COLO829 (cell line): ENCODE measurements around the gene EHF.
A peak's percentile ranks its signal among the peaks of the same experiment; 100 is the strongest.
"Not testable (repeated sequence)": the region's sequence is repeated elsewhere in the genome, so short reads cannot be mapped to it uniquely, and the experiment has no call there.

Experiments used
- DNase-seq: peaks from one replicate; pipeline ENCODE4 v3.0.0; 2012; ENCODE audit warnings: low spot score

Gene EHF

GRCh38 chr11:34668583-34669053 lies 47.7 kb downstream of the EHF start:
- no peak for DNase-seq

GRCh38 chr11:34669458-34669857 lies 48.6 kb downstream of the EHF start:
- no peak for DNase-seq

GRCh38 chr11:34671117-34671516 lies 50.2 kb downstream of the EHF start:
- no peak for DNase-seq

- no peak for DNase-seq
These were observed 51.1 kb downstream of the EHF start for GRCh38 chr11:34671946-34672345.

GRCh38 chr11:34674038-34674437 lies 53.1 kb downstream of the EHF start:
- DNase-seq = no peak

GRCh38 chr11:34676227-34676626 lies 55.3 kb downstream of the EHF start:
- DNase-seq = no peak

- DNase-seq = no peak
These were observed 58.8 kb downstream of the EHF start for GRCh38 chr11:34679681-34680080.

GRCh38 chr11:34680206-34680605 lies 59.3 kb downstream of the EHF start:
- no peak for DNase-seq

GRCh38 chr11:34680918-34681586 lies 60.2 kb downstream of the EHF start:
- peak; percentile 44 for DNase-seq

- no peak for DNase-seq
These were observed 61.9 kb downstream of the EHF start for GRCh38 chr11:34682825-34683224.

- no peak for DNase-seq
These were observed 62.5 kb downstream of the EHF start for GRCh38 chr11:34683396-34683795.

- no peak for DNase-seq
These were observed 65.0 kb downstream of the EHF start for GRCh38 chr11:34685864-34686263.

- DNase-seq = not testable (repeated sequence)
These were observed 71.4 kb downstream of the EHF start for GRCh38 chr11:34692299-34692698.

- no peak for DNase-seq
These were observed 76.0 kb downstream of the EHF start for GRCh38 chr11:34696862-34697261.

- DNase-seq = no peak
These were observed 86.0 kb downstream of the EHF start for GRCh38 chr11:34706709-34707461.

GRCh38 chr11:34707462-34707840 lies 86.6 kb downstream of the EHF start:
- no peak for DNase-seq
